HG03442 (cell line): Measurements from ENCODE around the gene SH2D3A.
"Not testable (repeated sequence)": the region's sequence is repeated elsewhere in the genome, so short reads cannot be mapped to it uniquely, and the experiment has no call there.

Source experiments
- ATAC-seq: cut with Tn5 transposase; IDR thresholded peaks from one replicate; pipeline ENCODE4 v1.9.1; 2021; ENCODE audit warnings: mild to moderate bottlenecking, moderate library complexity; ENCODE audit not compliant: unreplicated experiment

Gene SH2D3A

DNA sequence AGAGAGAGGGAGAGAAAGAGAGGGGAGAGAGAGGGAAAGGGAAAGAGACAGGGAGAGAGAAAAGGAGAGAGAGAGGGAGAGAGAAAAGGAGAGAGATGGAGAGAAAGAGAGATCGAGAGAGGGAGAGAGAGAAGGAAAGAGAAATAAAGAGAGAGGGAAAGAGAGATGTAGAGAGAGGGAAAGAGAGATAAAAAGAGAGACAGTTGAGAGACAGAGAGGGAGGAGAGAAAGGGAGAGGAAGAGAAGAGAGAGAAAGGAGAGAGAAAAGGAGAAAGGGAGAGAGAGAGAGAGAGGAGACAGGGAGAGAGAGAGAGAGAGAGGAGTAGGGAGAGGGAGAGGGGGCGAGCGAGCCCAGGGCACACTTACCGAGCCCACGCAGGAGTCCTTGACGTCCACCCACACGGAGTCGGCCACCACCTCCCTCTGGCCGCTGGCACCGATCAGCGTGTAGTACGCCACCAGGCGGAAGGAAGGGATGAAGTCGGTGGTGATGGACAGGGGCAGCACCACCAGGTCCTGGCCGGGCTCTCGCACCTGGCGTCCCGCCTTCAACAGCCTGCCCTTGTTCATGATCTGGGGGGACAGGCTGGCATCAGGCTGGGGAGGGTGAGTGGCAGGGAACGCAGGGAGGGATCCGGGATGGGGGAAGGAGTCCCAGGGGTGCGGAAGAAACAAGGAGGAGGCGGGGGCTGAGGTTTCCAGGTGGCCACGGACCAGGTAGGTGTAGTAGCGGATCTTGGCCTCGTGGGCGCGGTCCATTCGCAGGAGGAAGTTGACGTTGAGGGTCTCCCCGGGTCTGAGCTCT is 56.8 kb downstream of the SH2D3A start:
- no peak for ATAC-seq

GRCh38 chr19:6709549-6709948 is 57.7 kb downstream of the SH2D3A start:
- ATAC-seq, result no peak

- not testable (repeated sequence) for ATAC-seq
Measured at GRCh38 chr19:6708913-6709312, 58.3 kb downstream of the SH2D3A start.

DNA sequence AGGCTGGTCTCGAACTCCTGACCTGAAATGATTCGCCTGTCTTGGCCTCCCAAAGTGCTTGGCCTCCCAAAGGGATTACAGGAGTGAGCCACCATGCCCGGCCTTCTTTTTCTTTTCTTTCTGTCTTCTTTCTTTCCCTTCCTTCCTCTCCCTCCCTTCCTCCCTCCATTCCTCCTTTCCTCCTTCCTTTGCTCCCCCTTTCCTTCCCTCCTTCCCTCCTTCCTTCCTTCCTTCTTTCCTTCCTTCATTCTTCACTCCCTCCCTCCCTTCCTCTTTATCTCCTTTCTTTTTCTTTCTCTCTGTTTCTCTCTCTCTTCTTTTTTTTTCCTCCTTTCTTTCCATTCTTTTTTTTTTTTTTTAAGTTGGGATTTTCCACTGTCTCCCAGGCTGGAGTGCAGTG is 58.9 kb downstream of the SH2D3A start:
- ATAC-seq, result no peak

DNA sequence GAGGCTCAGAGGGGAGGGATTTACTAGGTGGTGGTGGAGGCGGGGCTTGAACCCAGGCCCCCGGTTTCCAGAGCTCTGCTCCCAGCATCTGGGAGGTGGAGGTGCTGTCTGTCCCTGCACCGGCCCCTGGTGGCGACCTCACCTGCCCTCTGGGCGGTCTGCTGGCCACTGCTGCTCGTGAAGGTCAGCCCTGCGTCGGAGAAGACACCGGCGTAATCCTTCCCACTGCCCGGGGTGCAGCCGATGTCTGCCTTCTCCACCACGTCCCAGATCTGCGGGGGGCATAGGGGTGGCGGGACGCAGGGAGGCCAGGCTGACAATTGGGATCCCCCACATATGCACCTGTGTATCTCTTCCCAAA is 59.6 kb downstream of the SH2D3A start:
- ATAC-seq, result no peak

DNA sequence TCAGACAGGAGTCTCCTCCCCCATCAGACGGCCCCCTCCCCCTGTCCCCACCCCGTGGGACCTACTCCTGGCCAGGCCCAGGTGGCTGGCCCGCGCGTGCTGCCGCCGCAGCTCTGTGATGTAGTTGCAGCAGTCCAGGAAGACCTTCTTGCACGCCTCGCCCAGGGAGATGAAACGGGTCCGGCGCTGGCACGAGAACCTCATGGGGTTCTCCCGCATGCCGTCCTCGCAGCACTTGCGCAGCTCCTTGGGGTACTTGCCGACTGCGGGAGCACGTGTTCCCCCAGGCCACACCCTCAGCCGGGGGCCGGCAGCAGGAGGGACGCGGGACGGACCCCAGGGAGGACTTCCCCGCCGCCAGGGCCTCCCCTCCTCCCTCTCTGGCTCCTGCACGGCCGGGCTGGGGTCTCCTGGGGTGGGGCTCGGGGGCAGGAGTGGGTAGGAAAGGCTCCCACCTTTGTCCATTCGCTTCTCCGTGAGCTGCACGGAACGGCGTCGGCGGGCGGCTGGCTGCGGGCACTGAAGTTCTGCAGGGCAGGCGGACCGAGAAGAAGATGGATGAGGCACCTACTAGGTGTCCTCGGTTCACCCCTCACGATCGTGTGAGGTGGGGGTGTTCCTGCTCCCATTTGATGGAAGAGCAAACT is 60.1 kb downstream of the SH2D3A start:
- ATAC-seq, result no peak

GRCh38 chr19:6706633-6706958 is 60.6 kb downstream of the SH2D3A start:
- no peak for ATAC-seq

GRCh38 chr19:6705931-6706632 is 61.2 kb downstream of the SH2D3A start:
- no peak for ATAC-seq
